Aorta (tissue), 5 donors: ENCODE results near the gene ENDOV. TPM values are rescaled to one million over a fixed set of nuclear protein-coding genes. Genes with fewer than 3 reads are reported as not detected.
"Not testable (repeated sequence)": the region's sequence is repeated elsewhere in the genome, so short reads cannot be mapped to it uniquely, and the experiment has no call there.

Experiments used
- ATAC-seq: fragments of 200-7000 bp; cut with Tn5 transposase; one replicate; pipeline ENCODE4 v1.9.1; 2022; ENCODE audit warnings: moderate library complexity; ENCODE audit not compliant: low FRiP score
- DNase-seq, 2 donors: peaks; one replicate each; pipeline ENCODE4 v3.0.0-alpha.2; 2020
- H3K27ac ChIP-seq, 2 donors: one replicate each; pipeline ENCODE4 v1.5.1; 2013; ENCODE audit warnings: low read length in 2 of 2, mild to moderate bottlenecking in 2 of 2, moderate library complexity in 2 of 2, control low read depth in 1 of 2, inconsistent platforms in 1 of 2, low read depth in 1 of 2
- H3K27me3 ChIP-seq, 2 donors: one replicate each; pipeline ENCODE4 v1.6.1; 2013; ENCODE audit warnings: control low read depth in 1 of 2, low read length in 1 of 2, mild to moderate bottlenecking in 1 of 2, moderate library complexity in 1 of 2; ENCODE audit not compliant: insufficient read depth in 2 of 2, control insufficient read depth in 1 of 2
- H3K36me3 ChIP-seq, 2 donors: one replicate each; pipeline ENCODE4 v1.6.1; 2013; ENCODE audit warnings: control low read depth in 1 of 2, low read length in 1 of 2, mild to moderate bottlenecking in 1 of 2; ENCODE audit not compliant: insufficient read depth in 2 of 2, control insufficient read depth in 1 of 2
- H3K4me1 ChIP-seq, 2 donors: one replicate each; pipeline ENCODE4 v1.6.1; 2013; ENCODE audit warnings: low read length in 2 of 2, control low read depth in 1 of 2, mild to moderate bottlenecking in 1 of 2, moderate library complexity in 1 of 2; ENCODE audit not compliant: insufficient read depth in 2 of 2, control insufficient read depth in 1 of 2
- H3K4me3 ChIP-seq, 2 donors: one replicate each; pipeline ENCODE4 v1.5.1; 2013; ENCODE audit warnings: low read length in 2 of 2, control low read depth in 1 of 2, mild to moderate bottlenecking in 1 of 2
- H3K9me3 ChIP-seq: one replicate; pipeline ENCODE4 v1.6.1; 2013; ENCODE audit warnings: mild to moderate bottlenecking, low read length; ENCODE audit not compliant: control insufficient read depth
- WGBS, 2 donors: extraction: QIAGEN DNeasy Blood & Tissue Kit; methylation state at CpG; one replicate each; pipeline ENCODE4 v1.1.7; 2013; 5-methylcytosine and 5-hydroxymethylcytosine counted together
- intact Hi-C, 2 donors: fragments of 100-400 bp; cut with DNase I; formaldehyde crosslinking; loops; one replicate each; pipeline versions ENCODE4 v1.14.2 to v1.15.0; 2022
- polyA plus RNA-seq, 2 donors: library from polyadenylated mRNA; stranded (reverse); fragments of 200-250 nt; gene quantifications; one replicate each; pipeline ENCODE4 v1.2.3, GENCODE V29; 2013
- total RNA-seq, 2 donors: library from RNA; stranded (reverse); fragmentation: NEBNext Ultra II Directional; extraction: Animal tissue kit (Norgen Biotek cat#: 25700); gene quantifications; one replicate each; pipeline ENCODE4 v1.2.1, GENCODE V29; 2021
- donor health status: healthy with polysubstance abuse.
- donor health status: Bipolar disorder and iron deficiency.
- donor health status: DM: no; HTN: no; CAD: no.
- donor health status: DM: no; HTN: no; CAD: no.
- donor health status: DM: yes; HTN: yes; CAD: no.

Gene ENDOV
- total and polyA plus RNA-seq, 4 donors: 14.3 to 28.2 (median 20.4) TPM

DNA sequence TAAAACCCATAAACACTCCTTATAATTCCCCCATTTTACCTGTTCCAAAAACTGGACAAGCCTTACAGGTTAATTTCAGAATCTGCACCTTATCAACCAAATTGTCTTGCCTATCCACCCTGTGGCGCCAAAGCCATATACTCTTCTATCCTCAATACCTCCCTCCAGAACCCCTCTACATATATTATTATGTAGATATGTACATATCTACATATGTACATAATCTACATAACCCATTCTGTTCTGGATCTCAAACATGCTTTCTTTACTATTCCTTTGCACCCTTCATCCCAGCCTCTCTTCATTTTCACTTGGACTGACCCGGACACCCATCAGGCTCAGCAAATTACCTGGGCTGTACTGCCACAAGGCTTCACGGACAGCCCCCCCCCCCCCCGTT, 12.0 kb upstream of the ENDOV start:
- Histone ChIP-seq H3K27ac (no peak overlapping the region), H3K4me3 (no peak overlapping the region), H3K27me3 (no peaks in the 10 kb centered on the region), H3K4me1 (no peaks in the 10 kb centered on the region), H3K9me3 (no peaks in the 10 kb centered on the region), H3K36me3 (no peaks in the 10 kb centered on the region)
- DNase-seq (no peak), ATAC-seq (no peak)
- 91 to 94% methylated on average over 4 of the region's 4 CpGs for WGBS, 2 donors
- intact Hi-C loops: no loop called here

- Histone ChIP-seq H3K4me3 (no peak overlapping the region), H3K4me1 (no peaks in the 10 kb centered on the region), H3K27ac (no peak overlapping the region), H3K27me3 (no peaks in the 10 kb centered on the region), H3K9me3 (no peaks in the 10 kb centered on the region), H3K36me3 (no peaks in the 10 kb centered on the region)
- intact Hi-C loops: no loop called here
- WGBS, 2 donors: 90 to 95% methylated on average over 8 of the region's 8 CpGs
- ATAC-seq (no peak), DNase-seq (peak in 1 of 2 donors; percentile 10)
These were observed 8.8 kb upstream of the ENDOV start for GRCh38 chr17:80406146-80406545.

DNA sequence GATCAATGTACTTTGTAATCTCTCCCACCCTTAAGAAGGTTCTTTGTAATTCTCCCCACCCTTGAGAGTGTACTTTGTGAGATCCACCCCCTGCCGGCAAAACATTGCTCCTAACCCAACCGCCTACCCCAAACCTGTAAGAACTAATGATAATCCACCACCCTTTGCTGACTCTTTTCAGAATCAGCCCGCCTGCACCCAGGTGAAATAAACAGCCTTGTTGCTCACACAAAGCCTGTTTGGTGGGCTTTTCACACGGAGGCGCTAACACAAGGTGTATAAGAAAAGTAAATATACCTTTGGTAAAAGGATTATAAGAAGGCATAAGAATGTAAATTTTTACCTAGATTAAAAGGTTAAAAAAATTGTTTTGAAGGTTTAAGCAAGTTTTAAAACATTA, 7.0 kb upstream of the ENDOV start:
- WGBS, 2 donors: 81 to 84% methylated on average over 5 of the region's 5 CpGs
- intact Hi-C loops, H3K27ac ChIP-seq, H3K27me3 ChIP-seq, H3K9me3 ChIP-seq, H3K36me3 ChIP-seq, DNase-seq, H3K4me3 ChIP-seq, H3K4me1 ChIP-seq, ATAC-seq: not testable (repeated sequence)

GRCh38 chr17:80408872-80409271, 6.1 kb upstream of the ENDOV start:
- ATAC-seq: no peak
- H3K9me3 ChIP-seq: no peaks in the 10 kb centered on the region
- WGBS, 2 donors: 21% methylated on average over 6 of the region's 6 CpGs
- no peaks in the 10 kb centered on the region for H3K36me3 ChIP-seq
- H3K4me3 ChIP-seq: no peak overlapping the region
- peak in 1 of 2 donors; percentile 68 for DNase-seq
- no peaks in the 10 kb centered on the region for H3K4me1 ChIP-seq
- intact Hi-C loops: no loop called here
- H3K27me3 ChIP-seq: no peaks in the 10 kb centered on the region
- H3K27ac ChIP-seq: no peak overlapping the region

- DNase-seq (peak in 1 of 2 donors; percentile 59), ATAC-seq (no peak)
- Histone ChIP-seq H3K4me3 (no peak overlapping the region), H3K4me1 (no peaks in the 10 kb centered on the region), H3K36me3 (no peaks in the 10 kb centered on the region), H3K27me3 (no peaks in the 10 kb centered on the region), H3K9me3 (no peaks in the 10 kb centered on the region), H3K27ac (no peak overlapping the region)
- intact Hi-C loops: no loop called here
- WGBS, 2 donors: 91 to 93% methylated on average over 13 of the region's 13 CpGs
These were observed 5.3 kb upstream of the ENDOV start for GRCh38 chr17:80409626-80410025.

- DNase-seq: peak in 1 of 2 donors; percentile 55
- H3K27me3 ChIP-seq, ATAC-seq, intact Hi-C loops, H3K27ac ChIP-seq, H3K36me3 ChIP-seq, H3K9me3 ChIP-seq, H3K4me1 ChIP-seq, H3K4me3 ChIP-seq: not testable (repeated sequence)
- 77 to 87% methylated on average over 16 of the region's 16 CpGs for WGBS, 2 donors
These were observed 4.4 kb upstream of the ENDOV start for GRCh38 chr17:80410441-80411087.

GRCh38 chr17:80413771-80414507, 1.0 kb upstream of the ENDOV start:
- DNase-seq: peak in 1 of 2 donors; percentile 51
- peak; percentile 1 for ATAC-seq
- no peaks in the 10 kb centered on the region for H3K27me3 ChIP-seq
- no peak overlapping the region for H3K27ac ChIP-seq
- no peaks in the 10 kb centered on the region for H3K4me1 ChIP-seq
- H3K4me3 ChIP-seq: no peak overlapping the region
- 41 to 44% methylated on average over 26 of the region's 26 CpGs for WGBS, 2 donors
- H3K9me3 ChIP-seq: no peaks in the 10 kb centered on the region
- intact Hi-C loops: no loop called here
- H3K36me3 ChIP-seq: no peaks in the 10 kb centered on the region

- Histone ChIP-seq H3K27ac (no peak overlapping the region), H3K9me3 (no peaks in the 10 kb centered on the region), H3K27me3 (no peaks in the 10 kb centered on the region), H3K4me3 (peak overlapping the region; percentile 68 to 88), H3K4me1 (no peaks in the 10 kb centered on the region), H3K36me3 (peaks cover 0 to 2% of the 10 kb centered on the region in 2 donors)
- intact Hi-C loops: no loop called here
- ATAC-seq (peak; percentile 52), DNase-seq (no peak)
- WGBS, 2 donors: 0 to 1% methylated on average over 15 of the region's 15 CpGs
These were observed 512 bp upstream of the ENDOV start for GRCh38 chr17:80414508-80414802.

DNA sequence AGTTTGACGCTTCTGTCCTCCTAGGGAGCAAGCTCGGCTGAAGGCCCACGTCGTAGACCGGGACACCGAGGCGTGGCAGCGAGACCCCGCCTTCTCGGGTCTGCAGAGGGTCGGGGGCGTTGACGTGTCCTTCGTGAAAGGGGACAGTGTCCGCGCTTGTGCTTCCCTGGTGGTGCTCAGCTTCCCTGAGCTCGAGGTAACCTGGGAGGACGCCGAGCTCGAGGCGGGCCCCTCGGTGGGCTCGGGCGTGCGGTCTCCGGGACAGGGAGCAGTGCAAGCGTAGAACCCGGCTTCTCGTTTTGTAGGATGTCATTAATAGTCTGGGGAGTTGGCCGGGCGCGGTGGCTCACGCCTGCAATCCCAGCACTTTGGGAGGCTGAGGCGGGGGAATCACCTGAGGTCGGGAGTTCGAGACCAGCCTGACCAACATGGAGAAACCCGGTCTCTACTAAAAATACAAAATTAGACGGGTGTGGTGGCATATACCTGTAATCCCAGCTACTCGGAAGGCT, 715 bp downstream of the ENDOV start:
- Histone ChIP-seq H3K4me1 (no peaks in the 10 kb centered on the region), H3K27ac (peak overlapping the region in 1 of 2 donors; percentile 11), H3K4me3 (peak overlapping the region; percentile 68 to 88), H3K27me3 (no peaks in the 10 kb centered on the region), H3K36me3 (peaks cover 0 to 4% of the 10 kb centered on the region in 2 donors), H3K9me3 (no peaks in the 10 kb centered on the region)
- ATAC-seq (peak; percentile 55), DNase-seq (no peak)
- 6 to 9% methylated on average over 39 of the region's 39 CpGs for WGBS, 2 donors
- intact Hi-C loops: loop anchor here in 1 of 2 donors (5.0 kb wide), 1 partner anchor 42 kb away; no protein-coding TSS in a partner anchor
